IMR-90 (cell line): ENCODE results near the gene CDT1. TPM values are rescaled to one million over a fixed set of nuclear protein-coding genes. Genes with fewer than 3 reads are reported as not detected.
A peak's percentile ranks its signal among the peaks of the same experiment; 100 is the strongest.

Experiments
- ATAC-seq: fragments of 200-7000 bp; cut with Tn5 transposase; 2 replicates; pipeline ENCODE4 v1.9.1; 2020; ENCODE audit warnings: low read depth, mild to moderate bottlenecking, moderate library complexity
- BruUV-seq: library from RNA; stranded (reverse); fragments of 400-500 nt; replicated peaks from 2 replicates; lab custom pipeline; 2021; lab: Mats Ljungman, UMichigan
- CTCF ChIA-PET: fragments of 300-600 bp; formaldehyde crosslinking; extraction: SDS; loops from one replicate; lab custom pipeline; 2021; ENCODE audit warnings: antibody characterized with exemption; lab: Yijun Ruan, JAX
- POLR2A ChIA-PET: fragments of 300-600 bp; sonication (Branson Sonifier 250); formaldehyde crosslinking; loops from one replicate; lab custom pipeline; 2022; ENCODE audit warnings: antibody characterized with exemption; ENCODE audit not compliant: unreplicated experiment; lab: Charles Lee
- DNase-seq: peaks from one replicate; pipeline ENCODE4 v3.0.0; 2013
- H2AFZ ChIP-seq: replicated peaks from 2 replicates; pipeline ENCODE3; 2013; ENCODE audit warnings: low read length, mild to moderate bottlenecking; ENCODE audit not compliant: poor library complexity
- H2AK5ac ChIP-seq: 2 replicates; pipeline ENCODE4 v1.6.1; 2013; ENCODE audit warnings: low read depth, low read length, inconsistent platforms
- H2AK9ac ChIP-seq: replicated peaks from 2 replicates; pipeline ENCODE3; 2013; ENCODE audit warnings: mild to moderate bottlenecking, low read depth, low read length, moderate library complexity; ENCODE audit not compliant: poor library complexity
- H2BK120ac ChIP-seq: 2 replicates; pipeline ENCODE4 v1.6.1; 2013; ENCODE audit warnings: low read depth, low read length, inconsistent platforms
- H2BK15ac ChIP-seq: 3 replicates; pipeline ENCODE4 v1.6.1; 2013; ENCODE audit warnings: low read depth, low read length, inconsistent platforms
- H2BK20ac ChIP-seq: 2 replicates; pipeline ENCODE4 v1.6.1; 2013; ENCODE audit warnings: low read depth, mild to moderate bottlenecking, inconsistent platforms, low read length, moderate library complexity
- H2BK5ac ChIP-seq: 2 replicates; pipeline ENCODE4 v1.6.1; 2013; ENCODE audit warnings: mild to moderate bottlenecking, low read depth, low read length, inconsistent platforms; ENCODE audit not compliant: poor library complexity, severe bottlenecking
- H3K14ac ChIP-seq: replicated peaks from 2 replicates; pipeline ENCODE4 v1.6.1; 2013; ENCODE audit warnings: low read depth, low read length, inconsistent platforms
- H3K18ac ChIP-seq: 2 replicates; pipeline ENCODE4 v1.6.1; 2013; ENCODE audit warnings: low read depth, low read length, control low read depth
- H3K23ac ChIP-seq: 2 replicates; pipeline ENCODE4 v1.6.1; 2013; ENCODE audit warnings: low read depth, low read length, inconsistent platforms
- H3K27ac ChIP-seq: 2 replicates; pipeline ENCODE4 v1.5.1; 2013; ENCODE audit warnings: mild to moderate bottlenecking, control low read depth, low read length; ENCODE audit not compliant: insufficient read depth
- H3K27me3 ChIP-seq: 2 replicates; pipeline ENCODE4 v1.6.1; 2013; ENCODE audit warnings: low read length; ENCODE audit not compliant: control insufficient read depth, insufficient read depth
- H3K36me3 ChIP-seq: 2 replicates; pipeline ENCODE4 v1.6.1; 2013; ENCODE audit warnings: low read length, mixed read lengths; ENCODE audit not compliant: control insufficient read depth, insufficient read depth
- H3K4ac ChIP-seq: 2 replicates; pipeline ENCODE4 v1.6.1; 2013; ENCODE audit warnings: low read depth, low read length, inconsistent platforms
- H3K4me1 ChIP-seq: 2 replicates; pipeline ENCODE4 v1.6.1; 2013; ENCODE audit warnings: low read length, mixed read lengths; ENCODE audit not compliant: control insufficient read depth, insufficient read depth
- H3K4me2 ChIP-seq: 2 replicates; pipeline ENCODE4 v1.6.1; 2013; ENCODE audit warnings: low read depth, mild to moderate bottlenecking, control low read depth, low read length, moderate library complexity
- H3K4me3 ChIP-seq: 2 replicates; pipeline ENCODE4 v1.5.1; 2013; ENCODE audit warnings: low read depth, mild to moderate bottlenecking, control low read depth, low read length, moderate library complexity; ENCODE audit not compliant: insufficient read depth
- H3K56ac ChIP-seq: 2 replicates; pipeline ENCODE4 v1.6.1; 2013; ENCODE audit warnings: low read length, inconsistent platforms; ENCODE audit not compliant: insufficient read depth; ENCODE audit errors: extremely low read depth
- H3K79me1 ChIP-seq, 2 experiments: 2 replicates each; pipeline ENCODE4 v1.6.1; 2013; ENCODE audit warnings: low read length in 2 of 2, inconsistent platforms in 1 of 2, low read depth in 1 of 2
- H3K9ac ChIP-seq: 2 replicates; pipeline ENCODE4 v1.6.1; 2013; ENCODE audit warnings: low read depth, low read length, control low read depth
- H3K9me1 ChIP-seq: 2 replicates; pipeline ENCODE4 v1.6.1; 2013; ENCODE audit warnings: low read length, inconsistent platforms; ENCODE audit not compliant: insufficient read depth
- H3K9me3 ChIP-seq: 2 replicates; pipeline ENCODE4 v1.6.1; 2013; ENCODE audit warnings: low read length; ENCODE audit not compliant: control insufficient read depth, insufficient read depth
- H4K20me1 ChIP-seq: 2 replicates; pipeline ENCODE4 v1.6.1; 2013; ENCODE audit warnings: low read length, inconsistent platforms; ENCODE audit not compliant: insufficient read depth
- H4K5ac ChIP-seq: 2 replicates; pipeline ENCODE4 v1.6.1; 2013; ENCODE audit warnings: mild to moderate bottlenecking, low read depth, low read length, control low read depth
- H4K8ac ChIP-seq, 2 experiments: 2 replicates each; pipeline ENCODE4 v1.6.1; 2013; ENCODE audit warnings: low read depth in 2 of 2, low read length in 2 of 2, control low read depth in 1 of 2, inconsistent platforms in 1 of 2
- H4K91ac ChIP-seq: 2 replicates; pipeline ENCODE4 v1.6.1; 2013; ENCODE audit warnings: low read depth, low read length, inconsistent platforms; ENCODE audit not compliant: insufficient read depth
- BHLHE40 ChIP-seq: fragments of 150-350 bp; IDR thresholded peaks from 2 replicates; pipeline ENCODE4 v1.6.1; 2016; ENCODE audit warnings: mild to moderate bottlenecking, low read depth, low read length
- CHD1 ChIP-seq: IDR thresholded peaks from 2 replicates; pipeline ENCODE4 v1.6.1; 2012; ENCODE audit warnings: low read depth, low read length, improper control_type of control experiment
- ELK1 ChIP-seq: fragments of 150-350 bp; IDR thresholded peaks from 2 replicates; pipeline ENCODE4 v1.6.1; 2016; ENCODE audit warnings: low read depth, mild to moderate bottlenecking, low read length, moderate library complexity, borderline replicate concordance
- NFE2L2 ChIP-seq: fragments of 150-350 bp; IDR thresholded peaks from 2 replicates; pipeline ENCODE4 v1.6.1; 2016; ENCODE audit warnings: low read depth, mild to moderate bottlenecking, low read length
- RCOR1 ChIP-seq: IDR thresholded peaks from 2 replicates; pipeline ENCODE4 v1.6.1; 2012; ENCODE audit warnings: mild to moderate bottlenecking, low read length, improper control_type of control experiment; ENCODE audit not compliant: insufficient replicate concordance
- WGBS, 2 experiments: methylation state at CpG; one replicate each; pipeline versions ENCODE4 v1.1.5 to v1.1.7; 2013; ENCODE audit warnings: missing lambda C conversion rate in 2 of 2; ENCODE audit not compliant: insufficient read length in 1 of 2; ENCODE audit errors: extremely low coverage in 2 of 2; 5-methylcytosine and 5-hydroxymethylcytosine counted together
- dilution Hi-C: fragments of 300-500 bp; cut with HindIII; formaldehyde crosslinking; loops from one replicate; pipeline ENCODE4 v1.14.3; 2018; ENCODE audit warnings: low sequenced_read_pairs; ENCODE audit not compliant: unreplicated experiment
- in situ Hi-C: fragments of 300-500 bp; cut with MboI; formaldehyde crosslinking; loops from 3 replicates; pipeline ENCODE4 v1.14.3; 2019; ENCODE audit warnings: low sequenced_read_pairs, inconsistent platforms, mixed read lengths
- intact Hi-C: fragments of 100-400 bp; cut with micrococcal nuclease; formaldehyde crosslinking; loops from 2 replicates; pipeline ENCODE4 v1.10.0; 2022
- polyA plus RNA-seq, 3 experiments: library from polyadenylated mRNA; depleted of rRNA; stranded (reverse); fragments of >200 nt; gene quantifications; 2 replicates each; pipeline ENCODE4 v1.2.3, GENCODE V29; 2012; ENCODE audit warnings: low replicate concordance in 1 of 3
- total RNA-seq: library from RNA; depleted of rRNA; stranded (reverse); fragments of >200 nt; gene quantifications from 2 replicates; pipeline ENCODE4 v1.2.3, GENCODE V29; 2012
- TF ChIP-seq, protein P1 (sequence below): conservative IDR thresholded peaks from 2 replicates; pipeline ENCODE4 v1.5.1; 2012; ENCODE audit warnings: mild to moderate bottlenecking, low read depth, low read length, improper control_type of control experiment

CDT1 gene
- total and polyA plus RNA-seq, 2 of the 4 experiments (the other 2 are of a cell fraction), result 3.2 to 11.8 TPM

DNA sequence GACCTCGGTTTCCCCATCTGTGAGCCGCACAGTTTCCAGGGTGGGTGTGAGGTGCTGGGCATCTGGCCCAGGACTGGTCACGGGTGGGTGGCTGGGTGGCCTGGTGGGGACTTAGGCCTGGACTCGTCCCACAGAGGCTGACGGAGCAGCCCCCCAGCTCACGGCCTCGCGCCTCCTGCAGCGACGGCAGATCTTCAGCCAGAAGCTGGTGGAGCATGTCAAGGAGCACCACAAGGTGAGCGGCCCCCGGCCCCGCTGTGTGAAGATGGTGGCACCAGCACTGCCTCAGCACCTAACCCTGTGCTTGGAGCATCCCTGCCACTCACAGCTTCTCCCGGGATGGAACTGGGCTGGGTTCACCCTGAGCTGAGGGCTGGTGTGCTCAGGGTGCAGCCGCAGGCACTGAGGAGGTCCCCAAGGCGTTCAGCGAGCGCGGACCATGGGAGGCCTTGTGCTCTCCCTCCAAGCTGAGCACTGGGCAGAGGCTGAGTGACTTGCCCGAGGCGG, 2.4 kb downstream of the CDT1 start:
- Histone ChIP-seq H3K9me1 (no peaks in the 10 kb centered on the region; the same call in 1 of the 2 replicates), H3K27me3 (no peaks in the 10 kb centered on the region), H3K79me1 (peaks cover 11 to 57% of the 10 kb centered on the region in 2 experiments; a peak in 3 of 4 replicates), H4K20me1 (peaks cover 20% of the 10 kb centered on the region), H2AK9ac (peak overlapping the region; percentile 65), H2AK5ac (peak overlapping the region; percentile 26; the same call in 1 of the 2 replicates), H3K4ac (no peak overlapping the region), H3K18ac (no peak overlapping the region), H3K9me3 (no peaks in the 10 kb centered on the region), H3K56ac (no peak overlapping the region), H2AFZ (peak overlapping the region; percentile 46), H3K27ac (no peak overlapping the region), H3K4me2 (no peak overlapping the region), H2BK15ac (no peak overlapping the region), H2BK5ac (no peak overlapping the region), H3K4me1 (peaks cover 19% of the 10 kb centered on the region), H3K36me3 (peaks cover 19% of the 10 kb centered on the region), H3K14ac (no peak overlapping the region), H3K9ac (no peak overlapping the region), H4K91ac (no peak overlapping the region), H2BK120ac (no peak overlapping the region), H3K23ac (no peak overlapping the region), H4K5ac (no peak overlapping the region), H3K4me3 (no peak overlapping the region), H4K8ac (no peak overlapping the region), H2BK20ac (no peak overlapping the region)
- in situ Hi-C loops, result no loop called here
- no peak for ATAC-seq
- ChIA-PET POLR2A (no interaction called here), CTCF (no interaction called here)
- intact Hi-C loops, result no loop called here
- no peak for TF ChIP-seq RCOR1
- TF ChIP-seq, protein P1, sequence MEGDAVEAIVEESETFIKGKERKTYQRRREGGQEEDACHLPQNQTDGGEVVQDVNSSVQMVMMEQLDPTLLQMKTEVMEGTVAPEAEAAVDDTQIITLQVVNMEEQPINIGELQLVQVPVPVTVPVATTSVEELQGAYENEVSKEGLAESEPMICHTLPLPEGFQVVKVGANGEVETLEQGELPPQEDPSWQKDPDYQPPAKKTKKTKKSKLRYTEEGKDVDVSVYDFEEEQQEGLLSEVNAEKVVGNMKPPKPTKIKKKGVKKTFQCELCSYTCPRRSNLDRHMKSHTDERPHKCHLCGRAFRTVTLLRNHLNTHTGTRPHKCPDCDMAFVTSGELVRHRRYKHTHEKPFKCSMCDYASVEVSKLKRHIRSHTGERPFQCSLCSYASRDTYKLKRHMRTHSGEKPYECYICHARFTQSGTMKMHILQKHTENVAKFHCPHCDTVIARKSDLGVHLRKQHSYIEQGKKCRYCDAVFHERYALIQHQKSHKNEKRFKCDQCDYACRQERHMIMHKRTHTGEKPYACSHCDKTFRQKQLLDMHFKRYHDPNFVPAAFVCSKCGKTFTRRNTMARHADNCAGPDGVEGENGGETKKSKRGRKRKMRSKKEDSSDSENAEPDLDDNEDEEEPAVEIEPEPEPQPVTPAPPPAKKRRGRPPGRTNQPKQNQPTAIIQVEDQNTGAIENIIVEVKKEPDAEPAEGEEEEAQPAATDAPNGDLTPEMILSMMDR, result no peak
- no peak for TF ChIP-seq CHD1
- no peak for TF ChIP-seq ELK1
- no peak for TF ChIP-seq NFE2L2
- TF ChIP-seq BHLHE40, result no peak
- no TSS peak for BruUV-seq
- DNase-seq, result no peak
- dilution Hi-C loops, result no loop called here
- 94% methylated on average over 16 of the region's 21 CpGs; no CpG with 5 or more reads in 1 of the 2 experiments for WGBS, 2 experiments
